IPS-18a (cell line): ENCODE data around the gene GOLGA2.

ENCODE experiments used
- H3K27ac ChIP-seq: one replicate; pipeline ENCODE4 v1.5.1; 2013; ENCODE audit warnings: low read length
- H3K27me3 ChIP-seq: one replicate; pipeline ENCODE4 v1.6.1; 2013; ENCODE audit warnings: mild to moderate bottlenecking, low read length; ENCODE audit not compliant: control insufficient read depth, insufficient read depth
- H3K36me3 ChIP-seq: one replicate; pipeline ENCODE4 v1.6.1; 2013; ENCODE audit warnings: low read depth, low read length; ENCODE audit not compliant: control insufficient read depth
- H3K4me1 ChIP-seq: one replicate; pipeline ENCODE4 v1.6.1; 2013; ENCODE audit warnings: low read depth, low read length; ENCODE audit not compliant: control insufficient read depth
- H3K4me3 ChIP-seq: one replicate; pipeline ENCODE4 v1.5.1; 2013; ENCODE audit warnings: low read length
- H3K9ac ChIP-seq: one replicate; pipeline ENCODE4 v1.6.1; 2013; ENCODE audit warnings: mild to moderate bottlenecking, low read length, moderate library complexity
- H3K9me3 ChIP-seq: one replicate; pipeline ENCODE4 v1.6.1; 2013; ENCODE audit warnings: low read depth, low read length; ENCODE audit not compliant: control insufficient read depth

Gene GOLGA2

GRCh38 chr9:128213746-128214497, 61.9 kb downstream of the GOLGA2 start:
- H3K4me1 ChIP-seq, result peaks cover 5% of the 10 kb centered on the region

DNA sequence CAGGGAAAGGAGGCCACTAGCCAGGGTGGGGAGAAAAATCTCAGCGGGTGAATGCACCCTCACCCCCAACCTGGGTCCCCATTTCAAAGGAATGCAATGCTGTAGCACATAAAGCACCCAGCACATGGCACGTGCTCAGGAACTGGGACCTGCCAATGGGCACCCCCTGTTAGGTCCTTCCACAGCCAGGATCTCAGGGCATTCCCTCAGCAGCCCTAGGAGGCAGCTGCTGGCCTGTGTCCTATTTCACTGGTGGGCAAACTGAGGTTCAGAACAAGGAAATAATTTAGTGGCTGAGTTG, 63.9 kb downstream of the GOLGA2 start:
- Histone ChIP-seq H3K27me3 (no peaks in the 10 kb centered on the region), H3K9ac (no peak overlapping the region), H3K9me3 (no peaks in the 10 kb centered on the region), H3K4me3 (no peak overlapping the region), H3K4me1 (no peaks in the 10 kb centered on the region), H3K36me3 (no peaks in the 10 kb centered on the region), H3K27ac (no peak overlapping the region)

More at GRCh38 chr9:128213746-128214497, 61.9 kb downstream of the GOLGA2 start:
- H3K4me3 ChIP-seq, result no peak overlapping the region
- H3K9me3 ChIP-seq, result no peaks in the 10 kb centered on the region
- H3K9ac ChIP-seq, result no peak overlapping the region
- H3K27ac ChIP-seq, result no peak overlapping the region
- no peaks in the 10 kb centered on the region for H3K36me3 ChIP-seq
- no peaks in the 10 kb centered on the region for H3K27me3 ChIP-seq

DNA sequence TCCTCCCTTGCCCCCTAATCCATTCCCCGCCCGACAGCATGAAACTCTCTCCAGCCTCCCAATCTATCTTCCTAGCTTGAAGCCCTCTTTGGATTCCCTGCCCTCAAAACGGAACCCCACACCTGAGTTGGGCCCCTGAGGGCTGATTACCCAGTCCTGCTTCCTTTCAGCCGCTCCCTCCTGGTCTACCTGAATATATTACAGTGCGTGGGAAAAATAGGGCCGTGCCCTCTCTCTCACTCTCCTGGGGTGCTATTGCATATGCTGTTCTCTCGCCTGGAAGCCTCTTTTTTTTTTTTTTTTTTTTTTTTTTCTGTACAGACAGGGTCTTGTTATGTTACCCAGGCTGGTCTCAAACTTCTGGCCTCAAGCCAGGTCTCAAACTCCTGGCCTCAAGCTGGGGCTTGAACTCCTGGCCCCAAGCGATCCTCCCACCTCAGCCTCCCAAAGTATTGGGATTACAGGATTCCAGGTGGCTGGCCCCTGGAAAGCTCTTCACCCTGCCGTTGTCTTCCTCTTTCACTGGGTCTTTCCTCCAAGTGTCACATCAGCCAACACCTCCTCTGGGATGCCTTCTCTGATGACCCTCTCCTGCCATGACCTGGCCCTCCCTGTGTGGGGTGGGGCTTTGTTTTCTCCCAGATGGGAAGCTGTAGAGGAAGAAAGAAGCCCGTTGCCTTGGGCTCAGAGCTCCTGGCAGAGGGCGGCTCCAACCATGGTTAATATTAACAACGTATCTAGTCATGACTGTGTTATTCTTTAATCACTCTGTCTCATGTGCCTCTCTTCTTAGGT, 64.4 kb downstream of the GOLGA2 start:
- Histone ChIP-seq H3K9ac (no peak overlapping the region), H3K27me3 (no peaks in the 10 kb centered on the region), H3K4me1 (no peaks in the 10 kb centered on the region), H3K9me3 (no peaks in the 10 kb centered on the region), H3K27ac (no peak overlapping the region), H3K4me3 (no peak overlapping the region), H3K36me3 (no peaks in the 10 kb centered on the region)

DNA sequence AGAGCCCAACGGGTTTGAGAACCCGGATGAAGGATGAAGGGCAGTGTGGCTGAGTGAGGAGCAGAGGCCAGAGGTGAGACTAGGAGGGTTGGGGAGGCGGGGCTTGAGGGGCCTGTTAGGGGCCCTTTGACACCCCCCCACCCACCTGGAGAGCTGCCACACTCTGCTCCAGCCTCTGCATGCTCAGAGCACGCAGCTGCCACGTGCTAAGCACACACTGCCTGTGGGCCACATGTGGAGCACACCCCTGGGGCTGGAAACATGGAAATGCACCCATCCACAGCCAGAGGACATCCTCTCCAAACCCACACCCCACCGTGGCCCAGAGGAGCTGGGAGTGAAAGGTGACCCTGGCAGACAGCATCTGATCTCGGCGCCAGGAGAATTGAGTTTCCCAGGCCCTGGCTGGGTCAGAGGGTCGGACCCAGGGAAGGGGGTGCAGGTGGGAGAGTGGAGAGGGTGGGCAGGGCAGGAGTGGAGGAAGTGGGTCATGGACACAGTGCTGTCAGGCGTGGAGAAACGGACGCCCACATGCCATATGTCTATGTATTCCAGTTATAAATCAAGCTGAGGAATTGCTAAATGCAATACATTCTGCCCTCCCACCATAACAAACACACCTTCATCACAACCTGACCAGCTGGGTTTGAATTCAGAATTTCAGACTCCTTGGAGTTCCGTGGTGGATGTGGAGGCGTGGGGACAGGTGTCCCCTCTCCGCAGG, 66.7 kb downstream of the GOLGA2 start:
- Histone ChIP-seq H3K27ac (no peak overlapping the region), H3K9ac (no peak overlapping the region), H3K4me1 (peaks cover 9% of the 10 kb centered on the region), H3K36me3 (no peaks in the 10 kb centered on the region), H3K4me3 (no peak overlapping the region), H3K9me3 (no peaks in the 10 kb centered on the region), H3K27me3 (no peaks in the 10 kb centered on the region)

GRCh38 chr9:128208386-128208785, 67.4 kb downstream of the GOLGA2 start:
- H3K27me3 ChIP-seq, result no peaks in the 10 kb centered on the region
- H3K9ac ChIP-seq, result no peak overlapping the region
- H3K36me3 ChIP-seq, result no peaks in the 10 kb centered on the region
- peaks cover 9% of the 10 kb centered on the region for H3K4me1 ChIP-seq
- H3K4me3 ChIP-seq, result no peak overlapping the region
- H3K27ac ChIP-seq, result no peak overlapping the region
- no peaks in the 10 kb centered on the region for H3K9me3 ChIP-seq

GRCh38 chr9:128206916-128207910, 68.6 kb downstream of the GOLGA2 start:
- no peaks in the 10 kb centered on the region for H3K36me3 ChIP-seq
- H3K4me3 ChIP-seq, result no peak overlapping the region
- H3K27ac ChIP-seq, result no peak overlapping the region
- H3K4me1 ChIP-seq, result peaks cover 14% of the 10 kb centered on the region
- H3K9me3 ChIP-seq, result no peaks in the 10 kb centered on the region
- H3K27me3 ChIP-seq, result no peaks in the 10 kb centered on the region
- H3K9ac ChIP-seq, result no peak overlapping the region

DNA sequence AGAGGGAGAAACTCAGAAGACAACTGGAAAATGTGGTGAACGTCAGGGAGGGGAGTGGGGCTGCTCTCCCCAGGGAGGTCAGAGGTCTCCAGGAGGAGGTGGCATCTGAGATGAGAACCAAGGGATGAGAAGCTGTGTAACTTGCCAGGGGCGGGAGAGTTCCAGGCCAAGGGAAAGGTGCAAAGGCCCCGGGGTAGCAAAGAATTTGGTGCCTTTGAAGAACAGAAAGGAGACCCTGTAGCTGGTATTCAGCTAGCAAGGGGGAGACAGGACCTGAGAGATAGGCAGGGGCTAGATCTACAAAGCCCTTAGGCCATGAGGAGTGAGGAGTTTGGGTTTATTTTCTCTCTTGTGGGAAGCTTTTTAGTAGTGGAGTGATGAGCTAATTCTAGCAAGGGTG, 69.3 kb downstream of the GOLGA2 start:
- no peaks in the 10 kb centered on the region for H3K9me3 ChIP-seq
- H3K4me3 ChIP-seq, result no peak overlapping the region
- peaks cover 14% of the 10 kb centered on the region for H3K4me1 ChIP-seq
- H3K27me3 ChIP-seq, result no peaks in the 10 kb centered on the region
- H3K9ac ChIP-seq, result no peak overlapping the region
- no peak overlapping the region for H3K27ac ChIP-seq
- H3K36me3 ChIP-seq, result no peaks in the 10 kb centered on the region
